Left kidney (tissue), 8 donors: Measurements from ENCODE around the gene ZFAND3. TPM values are rescaled to one million over a fixed set of nuclear protein-coding genes. Genes with fewer than 3 reads are reported as not detected.

Experiments
- DNase-seq: peaks from one replicate; pipeline ENCODE4 v3.0.0-alpha.2; 2013
- long read RNA-seq, 8 donors: transcript quantifications; one replicate each; lab custom pipeline, GENCODE V29; 2026
- polyA plus RNA-seq: library from polyadenylated mRNA; unstranded; fragments of 120-200 nt; gene quantifications from one replicate; pipeline ENCODE4 v1.2.1, GENCODE V29; 2013; ENCODE audit not compliant: insufficient read length

Gene ZFAND3
- polyA plus RNA-seq, result 150 TPM
- long read RNA-seq, donor 1, transcript ZFAND3-201 (6 exons, 3,366 nt), result major isoform, 30 of 107 reads
- long read RNA-seq, donor 1, partial matches to known transcripts, result 76 of 107 reads
- long read RNA-seq, donor 1, other reads (novel, unspliced or antisense), result 0 of 107 reads
- long read RNA-seq, donor 2, transcript ZFAND3-201 (6 exons, 3,366 nt), result major isoform, 13 of 26 reads
- long read RNA-seq, donor 2, partial matches to known transcripts, result 11 of 26 reads
- long read RNA-seq, donor 2, other reads (novel, unspliced or antisense), result 0 of 26 reads
- long read RNA-seq, donor 3, transcript ZFAND3-201 (6 exons, 3,366 nt), result major isoform, 21 of 38 reads
- long read RNA-seq, donor 3, partial matches to known transcripts, result 15 of 38 reads
- long read RNA-seq, donor 3, other reads (novel, unspliced or antisense), result 0 of 38 reads
- long read RNA-seq, donor 4, result 0 reads
- long read RNA-seq, donor 5, transcript ZFAND3-201 (6 exons, 3,366 nt), result major isoform, 25 of 35 reads
- long read RNA-seq, donor 5, partial matches to known transcripts, result 10 of 35 reads
- long read RNA-seq, donor 5, other reads (novel, unspliced or antisense), result 0 of 35 reads
- long read RNA-seq, donor 6, transcript ZFAND3-201 (6 exons, 3,366 nt), result major isoform, 20 of 32 reads
- long read RNA-seq, donor 6, partial matches to known transcripts, result 11 of 32 reads
- long read RNA-seq, donor 6, other reads (novel, unspliced or antisense), result 0 of 32 reads
- long read RNA-seq, donor 7, transcript ZFAND3-201 (6 exons, 3,366 nt), result major isoform, 31 of 158 reads
- long read RNA-seq, donor 7, partial matches to known transcripts, result 127 of 158 reads
- long read RNA-seq, donor 7, other reads (novel, unspliced or antisense), result 0 of 158 reads
- long read RNA-seq, donor 8, transcript ZFAND3-201 (6 exons, 3,366 nt), result major isoform, 11 of 17 reads
- long read RNA-seq, donor 8, partial matches to known transcripts, result 6 of 17 reads
- long read RNA-seq, donor 8, other reads (novel, unspliced or antisense), result 0 of 17 reads

- DNase-seq, result peak; percentile 98
These were observed at the start of gene ZFAND3 for GRCh38 chr6:37819177-37819801. Gene ZFAND3 (plus strand): TSS chr6:37819727. CDS start chr6:37819946, 219 bp downstream.

- DNase-seq, result no peak
These were observed 45.4 kb upstream of the ZFAND3 start for GRCh38 chr6:37774028-37774680.

GRCh38 chr6:37776566-37776965, 43.0 kb upstream of the ZFAND3 start:
- DNase-seq, result no peak

- peak; percentile 46 for DNase-seq
These were observed 42.2 kb upstream of the ZFAND3 start for GRCh38 chr6:37777272-37777834.

- DNase-seq, result no peak
These were observed 40.3 kb upstream of the ZFAND3 start for GRCh38 chr6:37779111-37779800.

GRCh38 chr6:37779902-37780628, 39.5 kb upstream of the ZFAND3 start:
- no peak for DNase-seq

GRCh38 chr6:37781788-37782187, 37.7 kb upstream of the ZFAND3 start:
- no peak for DNase-seq

GRCh38 chr6:37783025-37783855, 36.3 kb upstream of the ZFAND3 start:
- DNase-seq, result peak; percentile 30

GRCh38 chr6:37783856-37784584, 35.5 kb upstream of the ZFAND3 start:
- peak; percentile 41 for DNase-seq

- DNase-seq, result no peak
These were observed 35.0 kb upstream of the ZFAND3 start for GRCh38 chr6:37784585-37784967.

GRCh38 chr6:37785002-37785662, 34.4 kb upstream of the ZFAND3 start:
- no peak for DNase-seq

GRCh38 chr6:37785663-37786270, 33.8 kb upstream of the ZFAND3 start:
- no peak for DNase-seq

- DNase-seq, result no peak
These were observed 32.3 kb upstream of the ZFAND3 start for GRCh38 chr6:37787216-37787615.

GRCh38 chr6:37788259-37788658, 31.3 kb upstream of the ZFAND3 start:
- no peak for DNase-seq

- peak; percentile 81 for DNase-seq
These were observed 28.2 kb upstream of the ZFAND3 start for GRCh38 chr6:37791156-37791919.

- no peak for DNase-seq
These were observed 27.0 kb upstream of the ZFAND3 start for GRCh38 chr6:37792457-37793033.
